ENCODE results near the gene BRIP1. TPM values are rescaled to one million over a fixed set of nuclear protein-coding genes. Genes with fewer than 3 reads are reported as not detected.
"Not testable (repeated sequence)": the region's sequence is repeated elsewhere in the genome, so short reads cannot be mapped to it uniquely, and the experiment has no call there.

BRIP1 gene
- total RNA-seq, 2 experiments from 2014 or later: 23.8 to 30.6 TPM

DNA sequence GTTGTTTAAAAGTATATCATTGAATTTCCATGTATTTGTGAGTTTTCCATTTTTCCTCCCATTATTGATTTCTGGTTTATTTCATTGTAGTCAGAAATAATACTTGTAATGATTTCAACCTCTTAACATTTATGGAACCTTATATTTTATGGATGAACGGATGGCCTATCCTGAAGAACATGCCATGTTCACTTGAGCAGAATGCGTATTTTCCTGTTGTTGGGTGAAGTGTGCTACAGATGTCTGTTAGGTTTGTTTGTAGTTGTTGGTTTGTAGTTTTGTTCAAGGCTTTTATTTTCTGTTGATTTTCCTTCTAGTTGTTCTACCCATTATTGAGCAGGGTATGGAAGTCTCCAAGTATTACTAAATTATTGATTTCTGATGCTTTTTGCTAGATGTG lies 165.1 kb downstream of the BRIP1 start:
- peaks cover 51% of the 10 kb centered on the region for H3K36me3 Mint-ChIP-seq
- H3K4me3 Mint-ChIP-seq: no peak overlapping the region
- peaks cover 26% of the 10 kb centered on the region for H3K9me3 Mint-ChIP-seq (ENCODE audit: low read depth)
- CTCF ChIA-PET: no interaction called here
- no peaks in the 10 kb centered on the region for H3K27me3 Mint-ChIP-seq
- no peaks in the 10 kb centered on the region for H3K4me1 Mint-ChIP-seq
- no peak for ATAC-seq
- DNase-seq: no peak
- H3K27ac Mint-ChIP-seq: no peak overlapping the region

DNA sequence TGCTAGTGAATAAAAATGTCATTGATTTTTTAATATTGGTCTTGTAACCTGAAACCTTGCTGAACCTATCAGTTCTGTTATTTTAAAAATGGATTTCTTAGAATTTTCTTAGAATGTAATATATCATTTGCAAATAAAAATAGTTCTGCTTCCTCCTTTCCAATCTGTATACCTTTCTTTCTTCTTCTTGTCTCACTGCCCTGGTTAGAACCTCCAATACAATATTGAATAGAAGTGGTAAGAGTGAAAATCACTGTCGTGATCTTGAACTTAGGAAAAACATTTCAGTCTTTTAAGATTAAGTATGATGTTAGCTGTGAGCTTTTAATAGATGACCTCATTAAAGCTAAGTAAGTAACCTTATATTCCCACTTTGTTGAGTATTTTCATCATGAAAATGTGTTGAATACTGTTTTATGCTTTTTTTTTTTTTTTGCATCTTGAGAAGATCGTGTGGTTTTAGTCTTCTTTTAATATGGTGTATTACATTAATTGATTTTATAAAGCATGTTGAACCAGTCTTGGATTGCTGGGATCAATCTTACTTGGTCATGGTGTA lies 167.5 kb downstream of the BRIP1 start:
- no peak overlapping the region for H3K27ac Mint-ChIP-seq
- CTCF ChIA-PET: no interaction called here
- H3K4me3 Mint-ChIP-seq: no peak overlapping the region
- peaks cover 14% of the 10 kb centered on the region for H3K9me3 Mint-ChIP-seq (ENCODE audit: low read depth)
- DNase-seq (no peak), ATAC-seq (no peak)
- no peaks in the 10 kb centered on the region for H3K4me1 Mint-ChIP-seq
- H3K36me3 Mint-ChIP-seq: peaks cover 46% of the 10 kb centered on the region
- no peaks in the 10 kb centered on the region for H3K27me3 Mint-ChIP-seq

DNA sequence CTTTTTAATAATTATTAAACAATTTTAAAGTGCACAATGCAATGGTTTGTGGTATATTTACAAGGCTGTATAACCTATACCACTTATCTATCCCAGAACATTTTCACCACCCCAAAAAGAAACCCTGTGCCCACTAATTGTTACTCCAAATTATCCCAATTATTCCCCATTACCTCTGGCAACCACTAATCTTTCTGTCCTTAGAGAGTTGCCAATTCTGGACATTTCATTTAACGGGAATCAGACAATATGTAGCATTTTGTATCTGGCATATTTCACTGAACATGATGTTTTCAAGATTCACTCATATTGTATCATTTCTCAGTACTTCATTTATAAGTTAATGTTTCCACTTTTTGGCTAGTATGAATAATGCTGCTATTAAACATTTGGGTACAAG lies 169.2 kb downstream of the BRIP1 start:
- no peaks in the 10 kb centered on the region for H3K27me3 Mint-ChIP-seq
- CTCF ChIA-PET: no interaction called here
- no peak for DNase-seq
- ATAC-seq: no peak
- peaks cover 44% of the 10 kb centered on the region for H3K36me3 Mint-ChIP-seq
- no peak overlapping the region for H3K4me3 Mint-ChIP-seq
- peaks cover 2% of the 10 kb centered on the region for H3K9me3 Mint-ChIP-seq (ENCODE audit: low read depth)
- no peaks in the 10 kb centered on the region for H3K4me1 Mint-ChIP-seq
- H3K27ac Mint-ChIP-seq: no peak overlapping the region

DNA sequence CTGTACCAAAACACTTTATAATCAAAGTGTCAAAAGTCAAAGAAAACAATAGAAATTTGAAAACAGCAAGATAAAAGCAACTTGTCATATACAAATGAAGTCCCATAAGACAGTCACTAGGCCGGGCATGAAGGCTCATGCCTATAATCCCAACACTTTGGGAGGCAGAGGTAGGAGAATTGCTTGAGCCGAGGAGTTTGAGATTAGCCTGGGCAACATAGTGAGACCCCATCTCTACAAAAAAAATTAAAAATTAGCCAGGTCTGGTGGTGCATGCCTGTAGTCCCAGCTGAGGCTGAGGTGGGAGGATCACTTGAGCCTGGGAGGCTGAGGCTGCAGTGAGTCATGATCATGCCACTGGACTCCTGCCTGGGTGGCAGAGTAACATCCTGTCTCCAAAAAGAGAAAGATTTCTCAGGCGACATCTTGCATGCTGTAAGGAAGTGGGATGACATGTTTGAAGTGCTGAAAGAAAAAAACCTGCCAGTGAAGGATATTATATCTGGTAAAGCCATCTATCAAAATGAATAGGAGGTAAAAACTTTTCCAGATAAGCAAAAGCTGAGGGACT lies 173.6 kb downstream of the BRIP1 start:
- no peak overlapping the region for H3K4me3 Mint-ChIP-seq
- no peak for ATAC-seq
- H3K9me3 Mint-ChIP-seq (ENCODE audit: low read depth): no peaks in the 10 kb centered on the region
- no peak for DNase-seq
- H3K27me3 Mint-ChIP-seq: no peaks in the 10 kb centered on the region
- H3K4me1 Mint-ChIP-seq: no peaks in the 10 kb centered on the region
- no peak overlapping the region for H3K27ac Mint-ChIP-seq
- H3K36me3 Mint-ChIP-seq: peaks cover 52% of the 10 kb centered on the region
- CTCF ChIA-PET: no interaction called here

DNA sequence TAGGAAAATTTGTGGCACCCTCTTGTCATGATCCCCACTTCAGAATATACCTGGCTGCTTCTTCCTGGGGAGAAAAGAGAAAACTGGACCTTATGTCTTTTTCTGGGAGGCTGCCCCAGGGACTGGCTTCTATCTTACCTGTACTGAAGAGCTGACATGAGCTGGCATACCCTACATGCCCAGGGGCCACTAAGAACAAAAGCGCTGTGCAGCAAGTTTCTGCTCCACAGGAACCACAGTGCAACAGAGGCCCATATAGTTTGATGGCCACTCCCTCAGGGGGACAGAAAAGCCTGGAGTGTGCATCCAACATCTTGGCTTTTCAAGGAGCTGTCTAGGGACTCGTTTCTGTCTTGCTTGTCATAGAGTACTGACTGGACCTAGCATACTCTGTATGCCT lies 175.6 kb downstream of the BRIP1 start:
- Mint-ChIP-seq H3K4me1 (no peaks in the 10 kb centered on the region), H3K9me3 (ENCODE audit: low read depth) (no peaks in the 10 kb centered on the region), H3K36me3 (peaks cover 54% of the 10 kb centered on the region), H3K27me3 (no peaks in the 10 kb centered on the region), H3K4me3 (no peak overlapping the region), H3K27ac (no peak overlapping the region)
- DNase-seq (no peak), ATAC-seq (no peak)
- CTCF ChIA-PET: no interaction called here

DNA sequence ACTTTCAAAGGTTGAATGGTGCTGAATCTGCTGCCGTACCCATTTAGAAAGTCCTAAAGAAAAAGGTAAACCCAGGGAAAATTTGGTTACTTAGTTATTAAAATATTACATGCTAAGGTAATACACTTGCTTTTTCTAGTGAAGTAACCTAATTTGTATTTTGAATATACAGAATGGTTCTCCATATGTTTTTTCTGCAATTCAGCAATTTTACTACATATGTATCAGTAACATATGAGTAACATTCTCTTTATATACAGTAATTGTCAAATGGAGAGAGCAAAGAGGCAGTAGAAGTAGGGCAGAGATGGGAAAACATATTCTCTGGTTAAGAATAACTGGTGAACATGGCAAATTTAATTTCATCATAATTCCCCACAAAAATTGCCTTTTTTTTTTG lies 177.2 kb downstream of the BRIP1 start:
- ATAC-seq (no peak), DNase-seq (no peak)
- CTCF ChIA-PET: no interaction called here
- H3K27me3 Mint-ChIP-seq: no peaks in the 10 kb centered on the region
- H3K36me3 Mint-ChIP-seq: peaks cover 45% of the 10 kb centered on the region
- H3K27ac Mint-ChIP-seq: no peak overlapping the region
- no peaks in the 10 kb centered on the region for H3K9me3 Mint-ChIP-seq (ENCODE audit: low read depth)
- H3K4me3 Mint-ChIP-seq: no peak overlapping the region
- H3K4me1 Mint-ChIP-seq: no peaks in the 10 kb centered on the region

DNA sequence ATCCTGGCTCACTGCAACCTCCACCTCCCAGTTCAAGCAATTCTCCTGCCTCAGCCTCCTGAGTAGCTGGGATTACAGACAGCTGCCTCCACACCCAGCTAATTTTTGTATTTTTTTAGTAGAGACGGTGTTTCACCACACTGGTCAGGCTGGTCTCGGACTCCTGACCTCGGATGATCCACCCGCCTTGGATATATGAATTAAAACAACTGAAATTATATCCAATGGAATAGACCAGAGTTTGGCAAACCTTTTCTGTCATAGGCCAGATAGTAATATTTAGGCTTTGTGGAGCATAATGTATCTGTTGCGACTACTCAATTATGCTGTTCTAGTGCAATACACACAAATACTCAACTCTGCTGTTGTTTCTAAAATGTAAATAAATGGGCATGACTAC lies 178.5 kb downstream of the BRIP1 start:
- ATAC-seq: no peak
- Mint-ChIP-seq H3K36me3 (peaks cover 42% of the 10 kb centered on the region), H3K27me3 (no peaks in the 10 kb centered on the region), H3K4me1 (no peaks in the 10 kb centered on the region), H3K4me3 (no peak overlapping the region), H3K9me3 (ENCODE audit: low read depth) (no peaks in the 10 kb centered on the region), H3K27ac (no peak overlapping the region)
- CTCF ChIA-PET: no interaction called here
- no peak for DNase-seq

DNA sequence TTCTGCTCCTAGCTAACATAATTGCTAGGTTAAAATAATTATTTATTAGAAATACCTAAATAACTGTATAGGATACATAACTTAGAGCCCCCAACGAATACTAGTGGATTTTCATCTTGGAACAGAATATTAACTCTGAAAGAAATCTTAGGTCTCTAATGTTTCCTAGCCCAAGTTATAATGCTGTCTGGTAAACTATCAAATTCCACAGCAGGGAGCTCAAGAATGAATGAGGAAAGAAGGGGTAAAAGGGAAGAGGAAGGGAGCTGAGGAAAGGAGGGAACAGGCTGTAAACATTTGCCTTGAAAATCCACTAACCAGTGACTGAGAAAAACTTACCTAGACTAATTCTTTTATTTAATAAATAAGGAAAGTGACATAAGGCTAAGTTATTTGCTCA lies 179.2 kb downstream of the BRIP1 start:
- ATAC-seq: no peak
- Mint-ChIP-seq H3K4me1 (no peaks in the 10 kb centered on the region), H3K36me3 (peaks cover 37% of the 10 kb centered on the region), H3K27me3 (no peaks in the 10 kb centered on the region), H3K9me3 (ENCODE audit: low read depth) (no peaks in the 10 kb centered on the region), H3K4me3 (no peak overlapping the region), H3K27ac (no peak overlapping the region)
- CTCF ChIA-PET: no interaction called here
- DNase-seq: no peak

DNA sequence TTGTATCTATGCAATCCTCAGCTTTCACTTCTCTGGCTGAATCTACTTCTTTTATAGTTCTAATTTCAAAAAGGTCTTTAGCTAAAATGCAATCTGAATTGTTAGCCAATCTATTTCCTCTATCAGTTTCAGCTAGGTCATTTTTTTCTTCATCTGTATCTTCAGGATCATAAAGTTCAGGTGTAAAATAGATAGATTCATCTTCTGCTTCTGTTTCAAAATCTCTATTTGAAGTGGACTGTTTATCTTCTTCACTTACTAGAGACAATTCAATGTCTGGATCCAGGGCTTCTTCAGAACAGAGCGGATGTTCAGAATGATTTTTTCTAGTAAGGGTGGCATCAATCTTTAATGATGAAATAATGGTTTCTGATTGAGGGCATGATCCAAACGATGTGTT lies 179.9 kb downstream of the BRIP1 start:
- Mint-ChIP-seq H3K4me1 (no peaks in the 10 kb centered on the region), H3K36me3 (peaks cover 31% of the 10 kb centered on the region), H3K4me3 (no peak overlapping the region), H3K27ac (no peak overlapping the region), H3K27me3 (no peaks in the 10 kb centered on the region), H3K9me3 (ENCODE audit: low read depth) (no peaks in the 10 kb centered on the region)
- ATAC-seq: no peak
- CTCF ChIA-PET: interaction anchor here (0.6 kb wide), 1 partner anchor 482 kb away, joined by 3 read pairs; no protein-coding TSS in a partner anchor
- no peak for DNase-seq

DNA sequence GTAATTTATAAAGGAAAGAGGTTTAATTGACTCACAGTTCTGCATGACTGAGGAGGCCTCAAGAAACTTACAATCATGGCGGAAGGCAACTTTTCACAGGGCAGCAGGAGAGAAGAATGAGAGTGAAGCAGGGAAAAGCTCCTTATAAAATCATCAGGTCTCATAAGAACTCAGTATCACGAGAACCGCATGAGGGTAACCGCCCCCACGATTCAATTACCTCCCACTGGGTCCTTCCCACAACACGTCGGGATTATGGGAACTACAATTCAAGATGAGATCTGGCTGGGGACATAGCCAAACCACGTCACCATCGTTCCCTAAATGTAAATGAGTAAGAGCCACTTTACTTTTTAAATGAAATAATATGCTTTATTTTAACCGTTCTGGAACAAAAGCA lies 182.4 kb downstream of the BRIP1 start:
- H3K4me3 Mint-ChIP-seq: no peak overlapping the region
- H3K27me3 Mint-ChIP-seq: peaks cover 6% of the 10 kb centered on the region
- CTCF ChIA-PET: no interaction called here
- no peak for DNase-seq
- peaks cover under 1% of the 10 kb centered on the region for H3K4me1 Mint-ChIP-seq
- H3K27ac Mint-ChIP-seq: no peak overlapping the region
- H3K36me3 Mint-ChIP-seq: peaks cover 19% of the 10 kb centered on the region
- no peaks in the 10 kb centered on the region for H3K9me3 Mint-ChIP-seq (ENCODE audit: low read depth)
- no peak for ATAC-seq

DNA sequence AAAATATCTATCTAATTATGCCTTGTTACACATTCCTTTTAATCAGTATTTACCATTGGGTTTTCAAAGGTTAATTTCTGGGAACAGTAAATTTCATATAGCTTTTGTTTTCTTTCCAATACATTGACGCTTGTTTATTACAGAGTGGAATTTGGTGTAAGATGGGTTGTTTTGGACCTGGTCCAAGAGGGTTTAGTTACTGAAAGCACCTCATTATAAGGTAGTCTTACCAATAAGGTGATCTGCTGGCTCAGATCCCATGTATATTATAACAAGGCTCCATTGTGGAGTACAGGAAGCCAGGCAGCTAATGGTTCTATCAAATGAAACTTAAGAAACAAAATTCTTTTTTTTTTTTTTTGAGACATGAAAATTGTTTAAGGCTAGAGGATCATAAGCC lies 185.0 kb downstream of the BRIP1 start:
- Mint-ChIP-seq H3K27me3 (peaks cover 8% of the 10 kb centered on the region), H3K9me3 (ENCODE audit: low read depth) (no peaks in the 10 kb centered on the region), H3K4me3 (no peak overlapping the region), H3K36me3 (peaks cover 8% of the 10 kb centered on the region), H3K27ac (no peak overlapping the region), H3K4me1 (peaks cover 4% of the 10 kb centered on the region)
- CTCF ChIA-PET: interaction anchor here (0.7 kb wide), 1 partner anchor 167 kb away, joined by 3 read pairs; no protein-coding TSS in a partner anchor
- ATAC-seq: no peak
- DNase-seq: no peak

DNA sequence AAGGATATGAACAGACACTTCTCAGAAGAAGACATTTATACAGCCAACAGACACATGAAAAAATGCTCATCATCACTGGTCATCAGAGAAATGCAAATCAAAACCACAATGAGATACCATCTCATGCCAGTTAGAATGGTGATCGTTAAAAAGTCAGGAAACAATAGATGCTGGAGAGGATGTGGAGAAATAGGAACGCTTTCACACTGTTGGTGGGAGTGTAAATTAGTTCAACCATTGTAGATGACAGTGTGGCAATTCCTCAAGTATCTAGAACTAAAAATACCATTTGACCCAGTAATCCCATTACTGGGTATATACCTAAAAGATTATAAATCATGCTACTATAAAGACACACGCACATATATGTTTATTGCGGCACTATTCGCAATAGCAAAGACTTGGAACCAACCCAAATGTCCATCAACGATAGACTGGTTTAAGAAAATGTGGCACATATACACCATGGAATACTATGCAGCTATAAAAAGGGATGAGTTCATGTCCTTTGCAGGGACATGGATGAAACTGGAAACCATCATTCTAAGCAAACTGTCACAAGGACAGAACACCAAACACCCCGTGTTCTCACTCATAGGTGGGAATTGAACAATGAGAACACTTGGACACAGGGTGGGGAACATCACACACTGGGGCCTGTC lies 186.0 kb downstream of the BRIP1 start:
- CTCF ChIA-PET; H3K4me3 Mint-ChIP-seq; DNase-seq; H3K4me1 Mint-ChIP-seq; H3K36me3 Mint-ChIP-seq; ATAC-seq; H3K27me3 Mint-ChIP-seq; H3K27ac Mint-ChIP-seq; H3K9me3 Mint-ChIP-seq (ENCODE audit: low read depth): not testable (repeated sequence)

DNA sequence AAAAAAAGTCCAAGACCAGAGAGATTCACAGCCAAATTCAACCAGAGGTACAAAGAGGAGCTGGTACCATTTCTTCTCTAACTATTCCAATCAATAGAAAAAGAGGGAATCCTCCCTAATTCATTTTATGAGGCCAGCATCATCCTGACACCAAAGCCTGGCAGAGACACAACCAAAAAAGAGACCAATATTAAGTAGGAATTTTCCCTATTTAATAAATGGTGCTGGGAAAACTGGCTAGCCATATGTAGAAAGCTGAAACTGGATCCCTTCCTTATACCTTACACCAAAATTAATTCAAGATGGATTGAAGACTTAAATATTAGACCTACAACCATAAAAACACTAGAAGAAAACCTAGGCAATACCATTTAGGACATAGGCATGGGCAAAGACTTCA lies 186.8 kb downstream of the BRIP1 start:
- H3K27ac Mint-ChIP-seq; CTCF ChIA-PET; H3K36me3 Mint-ChIP-seq; H3K4me3 Mint-ChIP-seq; H3K4me1 Mint-ChIP-seq; H3K9me3 Mint-ChIP-seq (ENCODE audit: low read depth); H3K27me3 Mint-ChIP-seq; ATAC-seq; DNase-seq: not testable (repeated sequence)

DNA sequence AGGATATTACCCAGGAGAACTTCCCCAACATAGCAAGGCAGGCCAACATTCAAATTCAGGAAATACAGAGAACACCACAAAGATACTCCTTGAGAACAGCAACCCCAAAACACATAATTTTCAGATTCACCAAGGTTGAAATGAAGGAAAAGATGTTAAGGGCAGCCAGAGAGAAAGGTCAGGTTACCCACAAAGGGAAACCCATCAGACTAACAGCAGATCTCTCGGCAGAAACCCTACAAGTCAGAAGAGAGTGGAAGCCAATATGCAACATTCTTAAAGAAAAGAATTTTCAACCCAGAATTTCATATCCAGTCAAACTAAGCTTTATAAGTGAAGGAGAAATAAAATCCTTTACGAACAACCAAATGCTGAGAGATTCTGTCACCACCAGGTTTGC lies 188.7 kb downstream of the BRIP1 start:
- H3K4me1 Mint-ChIP-seq; CTCF ChIA-PET; ATAC-seq; H3K27me3 Mint-ChIP-seq; H3K36me3 Mint-ChIP-seq; H3K4me3 Mint-ChIP-seq; H3K27ac Mint-ChIP-seq; DNase-seq; H3K9me3 Mint-ChIP-seq (ENCODE audit: low read depth): not testable (repeated sequence)
